Measurements from ENCODE around the gene HSPA12A.

GRCh38 chr10:116636976-116637375 lies 105.4 kb downstream of the HSPA12A start:
- TF ChIP-seq CTCF (IDR thresholded peaks at IDR 0.05; ENCODE audit: low read length) (no peak), EZH2 (optimal IDR thresholded peaks at IDR 0.05; ENCODE audit: low read depth, low read length) (no peak), EZH2phosphoT487 (IDR thresholded peaks at IDR 0.05; ENCODE audit: low read length) (no peak)

All from MM.1S (cell line).